ENCODE data around the gene YWHAQ. TPM values are rescaled to one million over a fixed set of nuclear protein-coding genes. Genes with fewer than 3 reads are reported as not detected.
"Not testable (repeated sequence)": the region's sequence is repeated elsewhere in the genome, so short reads cannot be mapped to it uniquely, and the experiment has no call there.

The YWHAQ gene
- total RNA-seq, 2 donors from 2014 or later: 139 to 204 TPM

DNA sequence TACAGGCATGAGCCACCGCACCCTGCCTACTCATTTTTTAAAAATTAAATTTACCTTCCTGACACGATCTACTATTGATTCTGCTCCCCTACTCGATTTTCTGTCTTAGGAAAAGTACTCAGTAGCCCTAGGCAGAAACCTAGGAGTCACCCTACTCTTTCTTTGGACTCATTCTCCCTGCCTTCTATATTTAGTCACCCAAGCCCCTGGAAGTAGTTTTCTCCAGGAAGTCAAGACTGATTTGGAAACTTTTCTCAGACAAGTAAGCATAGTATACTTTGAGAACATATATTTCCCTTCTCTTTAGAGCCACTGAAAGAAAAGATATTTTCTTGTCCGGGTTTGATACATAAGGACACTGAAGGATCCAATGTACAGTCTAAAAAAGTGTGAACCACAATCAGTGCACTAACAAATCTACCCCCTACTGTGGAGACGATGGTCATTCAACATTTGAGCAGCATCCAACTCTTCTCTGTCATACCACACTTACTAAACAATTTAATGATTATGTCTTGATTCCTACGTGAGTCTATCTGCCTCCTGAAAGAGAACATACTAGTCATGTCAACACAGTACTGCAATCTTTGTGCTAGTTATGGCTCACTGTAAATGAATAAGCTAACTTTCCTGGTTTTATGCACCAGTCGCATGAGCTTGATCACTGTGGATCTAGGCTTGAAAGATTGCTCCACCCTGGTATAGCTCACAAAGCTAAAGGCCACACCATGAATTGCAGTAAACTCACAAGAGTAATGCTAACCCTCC is 19.8 kb downstream of the YWHAQ start:
- Histone ChIP-seq H3K27me3 (no peaks in the 10 kb centered on the region), H3K9me3 (no peaks in the 10 kb centered on the region), H3K4me1 (peaks cover 0 to 70% of the 10 kb centered on the region in 2 donors), H3K27ac (no peak overlapping the region), H3K36me3 (no peaks in the 10 kb centered on the region), H3K4me3 (no peak overlapping the region)
- no peak for DNase-seq (ENCODE audit: low spot score)
- TF ChIP-seq, protein P1, sequence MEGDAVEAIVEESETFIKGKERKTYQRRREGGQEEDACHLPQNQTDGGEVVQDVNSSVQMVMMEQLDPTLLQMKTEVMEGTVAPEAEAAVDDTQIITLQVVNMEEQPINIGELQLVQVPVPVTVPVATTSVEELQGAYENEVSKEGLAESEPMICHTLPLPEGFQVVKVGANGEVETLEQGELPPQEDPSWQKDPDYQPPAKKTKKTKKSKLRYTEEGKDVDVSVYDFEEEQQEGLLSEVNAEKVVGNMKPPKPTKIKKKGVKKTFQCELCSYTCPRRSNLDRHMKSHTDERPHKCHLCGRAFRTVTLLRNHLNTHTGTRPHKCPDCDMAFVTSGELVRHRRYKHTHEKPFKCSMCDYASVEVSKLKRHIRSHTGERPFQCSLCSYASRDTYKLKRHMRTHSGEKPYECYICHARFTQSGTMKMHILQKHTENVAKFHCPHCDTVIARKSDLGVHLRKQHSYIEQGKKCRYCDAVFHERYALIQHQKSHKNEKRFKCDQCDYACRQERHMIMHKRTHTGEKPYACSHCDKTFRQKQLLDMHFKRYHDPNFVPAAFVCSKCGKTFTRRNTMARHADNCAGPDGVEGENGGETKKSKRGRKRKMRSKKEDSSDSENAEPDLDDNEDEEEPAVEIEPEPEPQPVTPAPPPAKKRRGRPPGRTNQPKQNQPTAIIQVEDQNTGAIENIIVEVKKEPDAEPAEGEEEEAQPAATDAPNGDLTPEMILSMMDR (IDR thresholded peaks at IDR 0.05): no peak

GRCh38 chr2:9608491-9608890 is 22.3 kb downstream of the YWHAQ start:
- H3K27ac ChIP-seq: peak overlapping the region; percentile 78 to 80
- H3K36me3 ChIP-seq; H3K9me3 ChIP-seq; DNase-seq (ENCODE audit: low spot score); H3K27me3 ChIP-seq: not testable (repeated sequence)
- H3K4me3 ChIP-seq: peak overlapping the region in 1 of 2 donors; percentile 20
- H3K4me1 ChIP-seq: peaks cover 0 to 56% of the 10 kb centered on the region in 2 donors

DNA sequence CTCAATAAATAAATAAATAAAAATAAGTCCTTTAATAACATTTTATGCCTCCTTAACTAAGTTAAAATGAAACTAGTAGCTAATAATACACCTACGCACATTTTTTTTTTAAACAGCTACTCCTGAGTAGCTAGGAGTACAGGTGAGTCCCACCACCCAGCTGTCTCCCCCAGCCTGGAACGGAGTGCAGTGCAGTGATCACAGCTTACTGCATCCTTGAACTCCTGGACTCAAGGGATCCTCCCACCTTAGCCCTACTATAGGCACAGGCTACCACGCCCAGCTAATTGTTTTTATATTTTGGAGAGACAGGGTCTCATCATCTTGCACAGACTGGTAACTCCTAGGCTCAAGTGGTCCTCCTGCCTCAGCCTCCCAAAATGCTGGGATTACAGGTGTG is 28.4 kb downstream of the YWHAQ start:
- H3K9me3 ChIP-seq: peaks cover 0 to 23% of the 10 kb centered on the region in 2 donors
- H3K4me1 ChIP-seq: peaks cover 0 to under 1% of the 10 kb centered on the region in 2 donors
- no peaks in the 10 kb centered on the region for H3K27me3 ChIP-seq
- TF ChIP-seq, protein P1 (IDR thresholded peaks at IDR 0.05): no peak
- H3K4me3 ChIP-seq: no peak overlapping the region
- H3K36me3 ChIP-seq: peaks cover 29% of the 10 kb centered on the region
- H3K27ac ChIP-seq: no peak overlapping the region
- DNase-seq (ENCODE audit: low spot score): no peak

DNA sequence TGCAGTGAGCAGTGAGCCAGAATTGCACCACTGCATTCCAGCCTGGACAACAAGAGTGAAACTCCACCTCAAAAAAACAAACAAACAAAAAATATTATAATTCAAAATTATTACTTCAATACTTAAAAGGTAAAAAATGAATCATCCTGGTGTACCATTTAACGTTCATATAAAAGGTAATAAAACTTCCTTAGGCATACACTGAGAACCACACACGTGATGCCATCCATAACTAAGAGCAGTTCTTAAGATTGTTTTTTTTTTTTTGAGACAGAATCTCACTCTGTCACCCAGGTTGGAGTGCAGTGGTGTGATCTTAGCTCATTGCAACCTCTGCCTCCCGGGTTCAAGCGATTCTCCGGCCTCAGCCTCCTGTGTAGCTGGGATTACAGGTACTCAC is 29.4 kb downstream of the YWHAQ start:
- Histone ChIP-seq H3K9me3 (peaks cover 0 to 23% of the 10 kb centered on the region in 2 donors), H3K4me3 (no peak overlapping the region), H3K36me3 (peaks cover 29% of the 10 kb centered on the region), H3K4me1 (peaks cover 0 to 4% of the 10 kb centered on the region in 2 donors), H3K27ac (no peak overlapping the region), H3K27me3 (no peaks in the 10 kb centered on the region)
- TF ChIP-seq, protein P1 (IDR thresholded peaks at IDR 0.05): no peak
- DNase-seq (ENCODE audit: low spot score): no peak

DNA sequence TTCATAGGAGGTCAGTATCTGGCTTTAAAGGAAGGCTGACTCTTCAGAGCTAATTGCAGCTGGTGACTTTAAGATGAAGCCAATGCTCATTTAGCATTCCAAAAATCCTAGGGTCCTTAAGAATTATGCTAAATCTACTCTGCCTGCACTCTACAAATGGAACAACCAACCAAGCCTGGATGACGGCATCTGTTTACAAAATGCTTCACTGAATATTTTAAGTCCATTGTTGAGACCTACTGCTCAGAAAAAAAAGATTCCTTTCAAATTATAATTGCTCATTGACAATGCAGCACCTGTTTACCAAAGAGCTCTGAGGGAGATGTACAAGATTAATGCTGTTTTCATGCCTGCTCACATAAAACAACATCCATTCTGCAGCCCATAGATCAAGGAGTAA is 31.4 kb downstream of the YWHAQ start:
- DNase-seq (ENCODE audit: low spot score): no peak
- H3K4me1 ChIP-seq: peaks cover 0 to 22% of the 10 kb centered on the region in 2 donors
- H3K36me3 ChIP-seq: peaks cover 29% of the 10 kb centered on the region
- no peak overlapping the region for H3K27ac ChIP-seq
- TF ChIP-seq, protein P1 (IDR thresholded peaks at IDR 0.05): no peak
- H3K4me3 ChIP-seq: no peak overlapping the region
- H3K27me3 ChIP-seq: no peaks in the 10 kb centered on the region
- peaks cover 0 to 23% of the 10 kb centered on the region in 2 donors for H3K9me3 ChIP-seq

GRCh38 chr2:9596621-9597311 is 34.0 kb downstream of the YWHAQ start:
- TF ChIP-seq, protein P1 (IDR thresholded peaks at IDR 0.05): no peak
- no peak for DNase-seq (ENCODE audit: low spot score)
- no peak overlapping the region for H3K4me3 ChIP-seq
- peaks cover 0 to 23% of the 10 kb centered on the region in 2 donors for H3K9me3 ChIP-seq
- H3K27me3 ChIP-seq: no peaks in the 10 kb centered on the region
- peaks cover 0 to 33% of the 10 kb centered on the region in 2 donors for H3K4me1 ChIP-seq
- peaks cover 29% of the 10 kb centered on the region for H3K36me3 ChIP-seq
- no peak overlapping the region for H3K27ac ChIP-seq

All from right atrium auricular region (tissue), 2 donors.